KOPT-K1 (cell line): ENCODE data around the gene GTF3C2.
"Not testable (repeated sequence)": the region's sequence is repeated elsewhere in the genome, so short reads cannot be mapped to it uniquely, and the experiment has no call there.

Experiments
- H3K27ac ChIP-seq: fragments of 200-600 bp; sonication (generic); 2 replicates; pipeline ENCODE4 v1.5.1; 2016; ENCODE audit warnings: antibody characterized with exemption, mild to moderate bottlenecking, low read depth, low read length; ENCODE audit not compliant: poor library complexity, severe bottlenecking
- H3K36me3 ChIP-seq: fragments of 200-600 bp; sonication (generic); 2 replicates; pipeline ENCODE4 v1.5.1; 2017; ENCODE audit warnings: antibody characterized with exemption, mild to moderate bottlenecking, low read length, moderate library complexity; ENCODE audit not compliant: insufficient read depth
- H3K9me3 ChIP-seq: fragments of 200-600 bp; sonication (generic); 2 replicates; pipeline ENCODE4 v1.5.1; 2017; ENCODE audit warnings: antibody characterized with exemption, low read length, mild to moderate bottlenecking; ENCODE audit not compliant: insufficient read depth, poor library complexity, severe bottlenecking

The GTF3C2 gene

GRCh38 chr2:27353762-27354596, 2.6 kb downstream of the GTF3C2 start:
- no peak overlapping the region for H3K27ac ChIP-seq
- H3K36me3 ChIP-seq = peaks cover 19% of the 10 kb centered on the region
- no peaks in the 10 kb centered on the region for H3K9me3 ChIP-seq

- not testable (repeated sequence) for H3K27ac ChIP-seq, H3K9me3 ChIP-seq
- H3K36me3 ChIP-seq = peaks cover 22% of the 10 kb centered on the region
Measured at GRCh38 chr2:27353386-27353761, 3.2 kb downstream of the GTF3C2 start.

GRCh38 chr2:27351802-27352598, 4.6 kb downstream of the GTF3C2 start:
- Histone ChIP-seq H3K9me3 (no peaks in the 10 kb centered on the region), H3K27ac (no peak overlapping the region), H3K36me3 (peaks cover 36% of the 10 kb centered on the region)

- Histone ChIP-seq H3K36me3 (peaks cover 39% of the 10 kb centered on the region), H3K9me3 (no peaks in the 10 kb centered on the region), H3K27ac (no peak overlapping the region)
Measured at GRCh38 chr2:27350106-27350693, 6.4 kb downstream of the GTF3C2 start.

- H3K9me3 ChIP-seq = no peaks in the 10 kb centered on the region
- peaks cover 42% of the 10 kb centered on the region for H3K36me3 ChIP-seq
- no peak overlapping the region for H3K27ac ChIP-seq
Measured at GRCh38 chr2:27347641-27348040, 8.9 kb downstream of the GTF3C2 start.

DNA sequence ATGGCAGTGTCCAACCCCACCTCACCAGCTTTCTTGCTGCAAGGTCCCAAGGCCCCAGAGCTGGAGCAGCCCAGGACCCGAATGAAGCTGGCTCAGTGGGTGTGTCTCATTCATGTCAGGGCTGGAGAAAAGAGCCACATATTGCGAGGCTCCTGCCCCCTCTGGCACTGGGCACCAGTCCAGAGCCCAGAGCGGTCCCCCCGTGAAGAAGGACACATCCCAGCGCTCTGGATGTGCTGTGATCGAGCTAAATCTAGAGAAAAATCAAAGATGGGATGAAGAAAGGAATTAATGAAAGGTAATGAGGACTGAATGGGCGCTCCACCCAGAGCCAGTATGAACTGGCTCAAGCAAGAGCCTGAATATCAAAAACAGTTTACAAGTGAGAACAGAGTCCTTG, 20.4 kb downstream of the GTF3C2 start:
- Histone ChIP-seq H3K9me3 (no peaks in the 10 kb centered on the region), H3K36me3 (peaks cover 90% of the 10 kb centered on the region), H3K27ac (no peak overlapping the region)

GRCh38 chr2:27335311-27335710, 21.3 kb downstream of the GTF3C2 start:
- Histone ChIP-seq H3K27ac (no peak overlapping the region), H3K36me3 (peaks cover 90% of the 10 kb centered on the region), H3K9me3 (no peaks in the 10 kb centered on the region)

- H3K9me3 ChIP-seq = no peaks in the 10 kb centered on the region
- H3K36me3 ChIP-seq = peaks cover 44% of the 10 kb centered on the region
- no peak overlapping the region for H3K27ac ChIP-seq
Measured at GRCh38 chr2:27324720-27325119, 31.8 kb downstream of the GTF3C2 start.

DNA sequence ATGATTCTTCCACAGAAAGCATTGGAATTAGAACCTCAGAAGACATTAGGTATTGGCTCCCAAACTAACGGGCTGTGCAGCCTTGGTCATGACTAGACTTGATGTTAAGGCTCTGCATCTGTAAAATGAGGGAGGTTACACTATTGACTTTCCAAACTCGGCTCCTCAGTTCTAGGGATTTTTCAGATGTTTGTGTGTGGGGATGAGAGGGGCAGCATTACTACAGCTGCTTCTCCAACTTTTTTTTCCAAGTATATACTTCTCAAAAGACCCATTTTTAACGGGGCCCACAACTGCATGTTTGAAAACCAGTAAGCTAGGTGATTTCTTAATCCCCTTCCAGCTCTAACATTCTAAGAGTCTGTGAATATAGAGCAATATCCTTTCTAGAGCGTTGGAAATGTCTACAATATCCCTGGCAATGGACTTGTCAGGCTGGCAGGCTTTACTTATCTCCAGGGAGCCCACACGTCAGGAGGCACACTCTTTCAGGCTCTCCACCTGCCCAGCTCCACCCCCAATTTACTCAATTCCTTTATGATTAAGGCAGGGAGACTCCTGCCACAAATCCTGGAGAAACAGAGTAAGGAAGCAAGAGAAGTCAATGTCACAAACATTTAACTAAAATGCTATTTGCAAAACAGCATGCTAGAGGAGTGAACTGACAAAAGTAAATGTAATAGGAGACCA, 32.8 kb downstream of the GTF3C2 start:
- no peaks in the 10 kb centered on the region for H3K9me3 ChIP-seq
- H3K27ac ChIP-seq = peak overlapping the region; percentile 84
- peaks cover 34% of the 10 kb centered on the region for H3K36me3 ChIP-seq

GRCh38 chr2:27322766-27323595, 33.6 kb downstream of the GTF3C2 start, which contains the start of gene MPV17:
TSS of gene MPV17 (minus strand) at chr2:27323097. CDS start at chr2:27322517, 580 bp downstream.
- peaks cover 26% of the 10 kb centered on the region for H3K36me3 ChIP-seq
- H3K9me3 ChIP-seq = no peaks in the 10 kb centered on the region
- peak within 1 kb of the TSS; percentile 84 for H3K27ac ChIP-seq

DNA sequence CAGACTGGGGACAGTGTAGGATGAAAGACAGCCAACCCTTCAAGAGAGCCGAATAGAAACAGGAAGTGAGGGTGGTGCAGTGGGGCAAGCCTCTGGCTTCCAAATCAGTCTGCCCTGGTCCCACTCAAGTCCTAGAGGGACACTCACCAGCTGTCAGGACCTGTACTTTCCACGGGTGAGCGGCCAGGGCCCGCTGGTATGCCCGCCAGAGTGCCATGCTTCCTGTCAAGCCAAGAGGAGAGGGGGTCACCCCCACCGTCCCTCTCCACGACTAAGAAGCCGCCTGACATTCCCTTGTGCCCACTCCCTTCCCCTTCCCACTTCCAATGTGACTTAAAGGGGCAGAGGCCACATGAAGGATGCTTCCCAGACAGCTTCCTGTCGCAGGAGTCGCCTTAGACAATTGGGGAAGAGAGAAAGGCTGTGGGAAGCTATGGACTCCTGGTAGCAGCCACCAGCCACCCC, 34.2 kb downstream of the GTF3C2 start:
- peak overlapping the region; percentile 84 for H3K27ac ChIP-seq
- H3K36me3 ChIP-seq = peaks cover 21% of the 10 kb centered on the region
- no peaks in the 10 kb centered on the region for H3K9me3 ChIP-seq

DNA sequence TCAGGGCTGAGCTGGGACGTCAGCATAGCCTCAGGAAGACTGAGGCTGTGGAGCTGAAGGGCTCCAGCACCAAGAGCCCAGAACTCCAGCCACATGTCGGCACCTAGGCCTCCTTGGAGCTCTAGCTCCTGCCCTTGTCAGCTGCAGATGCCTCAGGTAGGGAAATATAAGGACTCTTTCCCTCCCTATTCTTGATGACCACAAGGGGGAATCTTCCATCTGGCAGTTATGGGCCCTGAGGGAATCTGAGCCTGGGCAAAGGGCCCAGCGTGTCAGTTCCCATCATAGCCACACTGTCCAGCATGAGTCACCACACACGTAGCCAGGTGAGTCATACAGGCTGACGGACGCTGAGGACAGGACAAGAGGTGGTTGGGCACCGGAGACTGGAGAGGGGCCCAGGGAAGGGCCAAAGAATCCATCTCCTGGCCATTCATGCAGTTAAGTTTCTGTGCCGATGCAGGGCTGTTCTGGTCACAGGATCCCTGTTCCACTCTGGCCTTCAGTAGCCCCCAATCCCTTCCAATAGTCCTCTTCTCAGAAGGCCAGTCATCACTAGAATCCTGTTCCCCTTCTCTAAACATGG, 35.5 kb downstream of the GTF3C2 start:
- Histone ChIP-seq H3K27ac (no peak overlapping the region), H3K9me3 (no peaks in the 10 kb centered on the region), H3K36me3 (peaks cover 19% of the 10 kb centered on the region)

GRCh38 chr2:27319839-27320238, 36.7 kb downstream of the GTF3C2 start:
- H3K27ac ChIP-seq, H3K9me3 ChIP-seq: not testable (repeated sequence)
- H3K36me3 ChIP-seq = peaks cover 11% of the 10 kb centered on the region; the same call in 1 of the 2 replicates
